Thyroid gland (tissue), 4 donors: ENCODE results near the gene LCTL.

Experiments used
- CTCF ChIP-seq, 6 experiments: fragments of 200-600 bp in 3 of 6; fragments of 450-650 bp in 3 of 6; sonication (generic) in 3 of 6; IDR thresholded peaks; one replicate each; pipeline ENCODE4 v1.5.1; 2016 to 2019; ENCODE audit warnings: antibody characterized with exemption in 6 of 6, mild to moderate bottlenecking in 2 of 6, inconsistent platforms in 1 of 6, moderate library complexity in 1 of 6
- POLR2A ChIP-seq, 2 donors: fragments of 450-650 bp; IDR thresholded peaks; one replicate each; pipeline ENCODE4 v1.6.1; 2017; ENCODE audit warnings: antibody characterized with exemption in 2 of 2, mild to moderate bottlenecking in 2 of 2, moderate library complexity in 1 of 2

DNA sequence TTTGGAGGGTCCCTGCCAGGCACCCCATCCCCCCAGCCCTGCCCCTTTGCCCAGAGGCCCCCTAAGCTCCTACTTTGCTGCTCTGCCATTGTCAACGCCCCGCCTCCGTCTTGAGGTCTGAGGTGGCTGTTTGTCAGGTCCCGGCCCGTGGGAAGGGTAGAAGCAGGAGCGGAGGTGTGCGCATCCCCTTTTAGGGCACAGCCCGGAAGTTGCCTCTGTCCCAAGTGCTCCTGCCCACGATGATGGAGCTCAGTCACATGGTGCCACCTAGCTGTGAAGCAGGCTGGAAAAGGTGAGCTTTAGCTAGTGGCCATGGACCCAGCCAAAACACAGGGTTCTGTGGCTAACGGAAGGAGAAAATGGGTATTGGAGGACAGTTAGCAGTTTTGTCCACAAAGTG, 28.5 kb upstream of the LCTL start:
- TF ChIP-seq POLR2A (IDR thresholded peaks at IDR 0.05) (no peak), CTCF (IDR thresholded peaks at IDR 0.05) (no peak)
